Right ventricle myocardium superior (tissue), 1 donor: Measurements from ENCODE around the gene FBXL2. TPM values are rescaled to one million over a fixed set of nuclear protein-coding genes. Genes with fewer than 3 reads are reported as not detected.
"Not testable (repeated sequence)": the region's sequence is repeated elsewhere in the genome, so short reads cannot be mapped to it uniquely, and the experiment has no call there.

ENCODE experiments used
- ATAC-seq: fragments of 200-7000 bp; cut with Tn5 transposase; one replicate; pipeline ENCODE4 v1.9.1; 2020; ENCODE audit warnings: mild to moderate bottlenecking; ENCODE audit not compliant: poor library complexity
- DNase-seq: peaks from one replicate; pipeline ENCODE4 v3.0.0-alpha.2; 2020
- intact Hi-C: fragments of 100-400 bp; cut with DNase I; formaldehyde crosslinking; loops from one replicate; pipeline ENCODE4 v1.11.2; 2022
- total RNA-seq: library from RNA; stranded (reverse); fragmentation: NEBNext Ultra II Directional; extraction: Animal tissue kit (Norgen Biotek cat#: 25700); gene quantifications from one replicate; pipeline ENCODE4 v1.2.1, GENCODE V29; 2021
- donor health status: DM: no; HTN: yes; CAD: no; lungs with severe emphysema.

Gene FBXL2
- total RNA-seq, 1 donor from 2014 or later, result 1.3 TPM

DNA sequence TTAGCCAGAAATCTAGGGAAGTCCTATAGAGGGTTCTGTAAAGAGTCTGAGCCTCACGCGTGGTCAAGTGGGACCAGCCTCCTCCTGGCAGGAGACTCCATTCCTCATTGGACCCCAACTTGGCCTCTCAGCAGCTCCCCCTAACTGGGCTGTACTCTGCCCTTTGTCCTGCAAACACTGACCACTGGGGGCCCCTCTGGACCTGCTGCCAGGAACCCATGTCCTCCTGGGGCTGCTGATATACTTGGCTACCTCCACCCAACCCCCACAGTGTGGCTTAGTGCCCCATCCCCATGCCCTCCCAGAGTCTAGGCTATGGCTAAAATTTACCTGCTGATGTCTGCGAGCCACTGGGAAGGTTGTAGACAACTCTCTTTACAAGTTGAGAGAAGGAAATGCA is 100.2 kb downstream of the FBXL2 start:
- intact Hi-C loops, result no loop called here
- DNase-seq (no peak), ATAC-seq (no peak)

- intact Hi-C loops, result no loop called here
- ATAC-seq, result no peak
- DNase-seq, result no peak
Observed at GRCh38 chr3:33377931-33378330, 100.7 kb downstream of the FBXL2 start.

GRCh38 chr3:33380653-33381052 is 103.4 kb downstream of the FBXL2 start:
- no peak for ATAC-seq
- no peak for DNase-seq
- intact Hi-C loops, result no loop called here

DNA sequence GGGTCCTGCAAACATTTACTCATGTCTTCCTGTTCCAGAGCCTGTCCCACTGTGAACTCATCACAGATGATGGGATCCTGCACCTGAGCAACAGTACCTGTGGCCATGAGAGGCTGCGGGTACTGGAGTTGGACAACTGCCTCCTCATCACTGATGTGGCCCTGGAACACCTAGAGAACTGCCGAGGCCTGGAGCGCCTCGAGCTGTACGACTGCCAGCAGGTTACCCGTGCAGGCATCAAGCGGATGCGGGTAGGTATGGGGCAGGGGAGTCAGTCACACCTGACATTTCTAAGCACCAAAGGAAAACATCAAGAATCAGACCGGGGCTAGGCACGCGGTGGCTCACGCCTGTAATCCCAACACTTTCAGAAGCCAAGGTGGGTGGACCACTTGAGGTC is 106.7 kb downstream of the FBXL2 start:
- DNase-seq (no peak), ATAC-seq (no peak)
- intact Hi-C loops, result no loop called here

GRCh38 chr3:33385423-33385822 is 108.2 kb downstream of the FBXL2 start:
- ATAC-seq (no peak), DNase-seq (no peak)
- intact Hi-C loops, result no loop called here

DNA sequence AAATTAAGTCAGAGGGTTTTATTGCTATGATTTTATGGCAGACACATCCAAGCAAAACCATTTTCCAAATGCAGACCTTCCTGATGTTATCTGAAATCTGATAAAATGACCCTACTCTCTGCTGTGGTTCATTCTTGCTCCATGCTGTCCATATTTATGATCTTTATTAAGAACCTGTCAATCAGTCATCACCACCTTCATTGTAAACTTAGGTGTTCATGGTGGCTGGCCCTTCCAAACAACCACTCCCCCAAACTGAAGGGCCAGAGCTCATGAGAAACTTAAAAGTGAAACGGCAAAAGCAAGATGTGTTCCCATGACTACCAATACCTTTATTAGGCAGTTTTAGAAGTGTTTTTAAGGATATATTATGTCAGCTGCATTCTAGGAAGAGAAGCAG is 109.4 kb downstream of the FBXL2 start:
- DNase-seq (no peak), ATAC-seq (no peak)
- intact Hi-C loops, result no loop called here

DNA sequence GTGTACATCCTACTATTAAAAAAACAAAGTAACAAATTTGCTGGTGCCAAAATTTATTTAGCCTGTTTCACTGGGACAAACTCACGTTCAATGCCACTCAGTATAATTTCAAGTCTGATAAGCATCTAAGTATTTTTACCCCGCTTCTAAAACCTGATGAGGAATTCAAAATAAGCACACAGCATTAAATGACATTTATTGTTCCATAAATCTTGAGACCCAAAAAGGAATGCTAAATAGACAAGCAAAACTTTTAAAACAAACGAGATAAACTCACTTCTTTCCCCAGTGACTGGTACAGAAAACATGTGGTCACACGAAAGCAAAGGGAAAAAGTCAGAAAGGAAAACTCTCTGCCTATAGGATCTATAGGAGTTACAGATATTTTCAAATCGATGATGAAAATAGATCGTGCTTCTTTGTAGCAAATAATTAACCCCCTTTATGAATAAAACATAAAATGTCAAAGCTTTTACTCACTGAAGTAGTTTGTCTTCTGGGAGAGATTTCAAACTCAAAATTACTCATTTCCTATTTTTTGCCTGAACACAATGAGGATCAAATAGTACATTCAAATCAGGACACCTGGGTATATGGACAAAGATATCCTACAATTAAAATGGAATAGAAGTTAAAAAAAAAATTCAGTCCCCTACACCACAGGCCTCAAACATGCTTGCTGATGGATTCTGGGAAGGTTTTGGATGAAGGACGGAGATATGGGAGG is 111.3 kb downstream of the FBXL2 start:
- intact Hi-C loops, result no loop called here
- ATAC-seq, result no peak
- DNase-seq, result no peak

GRCh38 chr3:33389908-33390307 is 112.7 kb downstream of the FBXL2 start:
- intact Hi-C loops, result no loop called here
- ATAC-seq (peak; percentile 20), DNase-seq (no peak)

- intact Hi-C loops, result no loop called here
- DNase-seq, result no peak
- no peak for ATAC-seq
Observed at GRCh38 chr3:33391255-33391995, 114.2 kb downstream of the FBXL2 start.

DNA sequence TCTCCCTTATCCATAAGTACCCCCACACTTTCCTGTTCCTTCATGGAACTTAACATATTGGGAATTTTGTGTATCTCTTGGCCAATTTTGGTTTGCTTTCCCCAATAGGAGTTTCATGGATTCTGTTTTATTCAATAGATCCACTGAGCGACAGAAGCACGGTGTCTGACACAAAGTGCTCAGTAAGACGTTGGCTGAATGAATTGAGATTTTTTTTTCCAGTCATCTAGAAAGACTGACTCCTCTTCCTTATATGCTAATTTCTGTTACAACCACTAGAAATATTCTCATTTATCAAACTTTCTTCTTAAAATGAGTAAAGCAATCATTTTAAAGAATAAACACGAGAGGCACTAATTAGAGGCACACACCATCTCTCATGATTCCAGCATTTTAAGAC is 114.9 kb downstream of the FBXL2 start:
- intact Hi-C loops, result no loop called here
- ATAC-seq, result no peak
- no peak for DNase-seq

- intact Hi-C loops, result no loop called here
- DNase-seq (no peak), ATAC-seq (no peak)
Observed at GRCh38 chr3:33392703-33393125, 115.5 kb downstream of the FBXL2 start.

- no peak for ATAC-seq
- no peak for DNase-seq
- intact Hi-C loops, result no loop called here
Observed at GRCh38 chr3:33394403-33395054, 117.3 kb downstream of the FBXL2 start.

DNA sequence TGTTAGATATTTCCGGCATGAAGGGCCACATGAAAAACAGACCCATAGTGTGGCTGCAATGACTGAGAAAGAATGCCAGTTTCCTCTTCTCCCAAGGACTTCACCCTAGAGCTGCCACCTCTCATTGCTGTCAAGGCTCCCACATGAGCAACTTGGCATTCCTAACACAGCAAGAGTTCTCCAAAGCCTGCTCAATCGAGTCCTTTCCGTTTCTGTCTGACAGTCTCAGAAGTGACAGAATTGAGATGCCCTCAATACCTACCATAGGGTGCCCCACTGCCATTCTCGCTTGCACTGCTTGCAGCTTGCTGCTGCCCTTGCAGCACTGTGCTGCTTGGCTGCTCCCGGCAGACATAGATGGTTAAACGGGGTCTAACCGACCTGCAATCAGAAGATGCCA is 118.7 kb downstream of the FBXL2 start:
- intact Hi-C loops, result no loop called here
- DNase-seq (no peak), ATAC-seq (no peak)

- intact Hi-C loops, result no loop called here
- no peak for ATAC-seq
Observed at GRCh38 chr3:33398410-33398809, 121.2 kb downstream of the FBXL2 start.

DNA sequence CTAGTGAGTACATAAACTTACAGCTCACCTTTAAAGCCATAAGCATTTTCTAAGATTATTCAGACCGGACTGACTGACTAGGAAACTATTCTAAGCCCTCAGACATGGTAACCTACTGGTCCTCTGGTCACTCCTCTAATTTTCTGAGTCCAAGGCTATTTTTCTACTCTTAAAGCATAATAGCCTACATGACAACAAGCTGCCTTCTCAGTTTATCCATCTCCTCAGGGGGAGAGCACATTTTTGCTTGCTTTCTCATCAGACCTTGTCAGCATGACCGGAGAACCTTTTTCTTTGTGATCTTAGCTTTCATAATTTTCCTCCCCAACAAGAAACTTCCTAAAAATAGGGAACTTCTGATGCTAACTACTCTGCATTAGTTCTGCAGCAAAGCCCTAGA is 124.5 kb downstream of the FBXL2 start:
- ATAC-seq (no peak), DNase-seq (no peak)
- intact Hi-C loops, result no loop called here

More at GRCh38 chr3:33398410-33398809, 121.2 kb downstream of the FBXL2 start:
- no peak for DNase-seq

- DNase-seq (no peak), ATAC-seq (no peak)
- intact Hi-C loops, result no loop called here
Observed at GRCh38 chr3:33402936-33403335, 125.7 kb downstream of the FBXL2 start.

DNA sequence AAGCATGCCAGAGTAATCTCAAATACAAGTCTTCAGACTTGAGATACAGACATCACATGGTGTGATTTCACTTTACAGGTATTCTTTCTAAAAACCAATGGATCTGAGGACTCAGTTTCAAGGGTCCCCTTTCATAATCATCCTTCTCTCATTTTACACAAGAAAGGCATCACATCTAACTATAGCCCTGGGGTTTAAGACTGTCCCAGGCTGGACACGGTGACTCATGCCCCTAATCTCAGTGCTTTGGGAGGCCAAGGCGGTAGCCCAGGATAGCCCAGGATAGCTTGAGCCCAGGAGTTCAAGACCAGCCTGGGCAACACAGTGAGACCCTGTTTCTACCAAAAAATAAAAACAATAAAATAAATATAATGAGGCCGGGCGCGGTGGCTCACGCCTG is 126.5 kb downstream of the FBXL2 start:
- DNase-seq (no peak), ATAC-seq (no peak)
- intact Hi-C loops, result no loop called here

DNA sequence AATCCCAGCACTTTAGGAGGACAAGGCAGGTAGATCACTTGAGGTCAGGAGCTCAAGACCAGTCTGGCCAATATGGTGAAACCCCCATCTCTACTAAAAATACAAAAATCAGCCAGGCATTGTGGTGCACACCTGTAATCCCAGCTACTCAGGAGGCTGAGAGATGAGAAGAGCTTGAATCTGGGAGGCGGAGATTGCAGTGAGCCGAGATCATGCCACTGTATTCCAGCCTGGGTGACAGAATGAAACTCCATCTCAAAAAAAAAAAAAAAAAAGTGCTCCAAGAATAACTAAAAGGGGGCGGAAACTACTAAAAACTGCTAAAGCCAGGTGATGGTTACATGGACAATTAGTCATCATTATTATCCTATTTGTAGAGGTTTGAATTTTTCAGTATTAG is 133.6 kb downstream of the FBXL2 start:
- intact Hi-C loops, ATAC-seq, DNase-seq: not testable (repeated sequence)

- intact Hi-C loops, result no loop called here
- no peak for ATAC-seq
- DNase-seq, result no peak
Observed at GRCh38 chr3:33417066-33417673, 139.9 kb downstream of the FBXL2 start.
